ENCODE data around the gene INPP5A. TPM values are rescaled to one million over a fixed set of nuclear protein-coding genes. Genes with fewer than 3 reads are reported as not detected.

Gene INPP5A
- total RNA-seq, 2 donors from 2014 or later: 20.7 to 26.7 TPM

DNA sequence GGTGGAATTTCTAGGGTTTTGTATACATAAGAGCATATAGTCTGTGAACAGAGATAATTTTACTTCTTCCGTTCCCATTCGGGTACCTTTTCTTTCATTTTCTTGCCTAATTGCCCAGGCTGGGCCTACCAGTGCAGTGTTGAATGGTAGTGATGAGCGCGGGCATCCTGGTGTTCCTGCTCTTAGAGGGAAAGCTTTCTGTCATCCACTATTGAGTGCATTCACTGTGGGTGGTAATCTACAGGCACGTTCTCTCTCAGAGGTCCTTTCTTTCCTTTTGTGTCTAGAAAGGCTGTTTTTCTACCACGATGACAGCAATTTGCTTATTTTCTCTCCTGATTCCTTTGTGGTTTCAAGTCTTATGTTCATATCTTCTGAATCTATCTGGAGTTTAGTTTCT is 65.0 kb downstream of the INPP5A start:
- Histone ChIP-seq H3K27ac (ENCODE audit: low read depth, low read length) (no peak overlapping the region), H3K9me3 (ENCODE audit: control insufficient read depth, low read length) (peaks cover 24% of the 10 kb centered on the region), H3K27me3 (ENCODE audit: control insufficient read depth, insufficient read depth, low read length, poor library complexity, severe bottlenecking) (no peaks in the 10 kb centered on the region), H3K9ac (ENCODE audit: extremely low read depth, low read length, poor library complexity, severe bottlenecking) (no peak overlapping the region), H3K4me1 (ENCODE audit: control insufficient read depth, insufficient read depth, low read length) (no peaks in the 10 kb centered on the region), H3K4me3 (ENCODE audit: low read length) (no peak overlapping the region), H3K36me3 (ENCODE audit: control insufficient read depth, insufficient read depth, low read length) (no peaks in the 10 kb centered on the region)
- Mint-ChIP-seq H3K36me3 (ENCODE audit: low read depth) (peaks cover 14% of the 10 kb centered on the region), H3K27me3 (ENCODE audit: insufficient read depth) (peaks cover 22% of the 10 kb centered on the region), H3K27ac (no peak overlapping the region), H3K4me3 (no peak overlapping the region), H3K9me3 (peaks cover 55% of the 10 kb centered on the region), H3K4me1 (no peaks in the 10 kb centered on the region)
- TF ChIP-seq CTCF (conservative IDR thresholded peaks at IDR 0.05): no peak
- DNase-seq: no peak
- 83 to 86% methylated on average over 2 to 6 of the region's 6 CpGs for WGBS, 2 experiments (ENCODE audit: insufficient coverage in 1 of 2, insufficient read length in 1 of 2)

DNA sequence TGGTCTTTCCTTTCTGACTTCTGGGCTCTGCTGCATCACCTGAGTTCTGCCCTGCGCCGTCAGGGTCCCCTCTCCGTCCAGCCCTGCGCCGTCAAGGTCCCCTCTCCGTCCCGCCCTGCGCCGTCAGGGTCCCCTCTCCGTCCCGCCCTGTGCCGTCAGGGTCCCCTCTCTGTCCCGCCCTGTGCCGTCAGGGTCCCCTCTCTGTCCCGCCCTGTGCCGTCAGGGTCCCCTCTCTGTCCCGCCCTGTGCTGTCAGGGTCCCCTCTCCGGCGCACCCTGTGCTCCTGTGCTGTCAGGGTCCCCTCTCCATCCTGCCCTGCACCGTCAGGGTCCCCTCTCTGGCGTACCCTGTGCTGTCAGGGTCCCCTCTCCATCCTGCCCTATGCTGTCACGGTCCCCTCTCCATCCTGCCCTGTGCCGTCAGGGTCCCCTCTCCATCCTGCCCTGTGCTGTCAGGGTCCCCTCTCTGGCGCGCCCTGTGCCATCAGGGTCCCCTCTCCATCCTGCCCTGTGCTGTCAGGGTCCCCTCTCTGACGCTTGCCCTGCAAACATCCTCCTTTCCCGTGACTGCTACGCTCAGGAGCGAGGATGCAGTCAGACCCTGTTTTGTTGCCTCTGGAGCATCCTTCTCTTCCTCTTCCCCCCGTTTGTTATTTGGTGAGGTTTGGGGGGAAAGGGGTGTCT is 66.4 kb downstream of the INPP5A start:
- Histone ChIP-seq H3K9me3 (ENCODE audit: control insufficient read depth, low read length) (peaks cover 24% of the 10 kb centered on the region), H3K27ac (ENCODE audit: low read depth, low read length) (no peak overlapping the region), H3K9ac (ENCODE audit: extremely low read depth, low read length, poor library complexity, severe bottlenecking) (no peak overlapping the region), H3K4me3 (ENCODE audit: low read length) (no peak overlapping the region), H3K36me3 (ENCODE audit: control insufficient read depth, insufficient read depth, low read length) (no peaks in the 10 kb centered on the region), H3K27me3 (ENCODE audit: control insufficient read depth, insufficient read depth, low read length, poor library complexity, severe bottlenecking) (no peaks in the 10 kb centered on the region), H3K4me1 (ENCODE audit: control insufficient read depth, insufficient read depth, low read length) (no peaks in the 10 kb centered on the region)
- Mint-ChIP-seq H3K36me3 (ENCODE audit: low read depth) (peaks cover 14% of the 10 kb centered on the region), H3K27ac (no peak overlapping the region), H3K9me3 (peaks cover 46% of the 10 kb centered on the region), H3K4me1 (no peaks in the 10 kb centered on the region), H3K4me3 (no peak overlapping the region), H3K27me3 (ENCODE audit: insufficient read depth) (peaks cover 20% of the 10 kb centered on the region)
- TF ChIP-seq CTCF (conservative IDR thresholded peaks at IDR 0.05): no peak
- WGBS, 2 experiments (ENCODE audit: insufficient coverage in 1 of 2, insufficient read length in 1 of 2): 94 to 97% methylated on average over 17 to 29 of the region's 30 CpGs
- DNase-seq: no peak

GRCh38 chr10:132604686-132605085 is 67.1 kb downstream of the INPP5A start:
- Histone ChIP-seq H3K4me3 (ENCODE audit: low read length) (no peak overlapping the region), H3K9me3 (ENCODE audit: control insufficient read depth, low read length) (peaks cover 24% of the 10 kb centered on the region), H3K36me3 (ENCODE audit: control insufficient read depth, insufficient read depth, low read length) (no peaks in the 10 kb centered on the region), H3K4me1 (ENCODE audit: control insufficient read depth, insufficient read depth, low read length) (no peaks in the 10 kb centered on the region), H3K27me3 (ENCODE audit: control insufficient read depth, insufficient read depth, low read length, poor library complexity, severe bottlenecking) (no peaks in the 10 kb centered on the region), H3K27ac (ENCODE audit: low read depth, low read length) (no peak overlapping the region), H3K9ac (ENCODE audit: extremely low read depth, low read length, poor library complexity, severe bottlenecking) (no peak overlapping the region)
- DNase-seq: no peak
- Mint-ChIP-seq H3K27me3 (ENCODE audit: insufficient read depth) (peaks cover 20% of the 10 kb centered on the region), H3K4me1 (no peaks in the 10 kb centered on the region), H3K4me3 (no peak overlapping the region), H3K36me3 (ENCODE audit: low read depth) (peaks cover 14% of the 10 kb centered on the region), H3K27ac (no peak overlapping the region), H3K9me3 (peaks cover 39% of the 10 kb centered on the region)
- 92 to 100% methylated on average over 1 to 3 of the region's 3 CpGs for WGBS, 2 experiments (ENCODE audit: insufficient coverage in 1 of 2, insufficient read length in 1 of 2)
- no peak for TF ChIP-seq CTCF (conservative IDR thresholded peaks at IDR 0.05)
